GM12891 (cell line): ENCODE data around the gene LIAS.

Experiments used
- PAX5 ChIP-seq: IDR thresholded peaks from 2 replicates; pipeline ENCODE4 v1.6.1; 2011; ENCODE audit warnings: low read length, moderate library complexity, mild to moderate bottlenecking; ENCODE audit not compliant: insufficient read depth, severe bottlenecking
- POLR2A ChIP-seq: IDR thresholded peaks from 2 replicates; pipeline ENCODE4 v1.6.1; 2011; ENCODE audit warnings: low read depth, low read length, control low read depth
- POU2F2 ChIP-seq: IDR thresholded peaks from 2 replicates; pipeline ENCODE4 v1.6.1; 2011; ENCODE audit warnings: low read depth, mild to moderate bottlenecking, control low read depth, low read length, moderate library complexity
- TAF1 ChIP-seq: IDR thresholded peaks from 2 replicates; pipeline ENCODE4 v1.6.1; 2011; ENCODE audit warnings: low read depth, low read length, control low read depth

DNA sequence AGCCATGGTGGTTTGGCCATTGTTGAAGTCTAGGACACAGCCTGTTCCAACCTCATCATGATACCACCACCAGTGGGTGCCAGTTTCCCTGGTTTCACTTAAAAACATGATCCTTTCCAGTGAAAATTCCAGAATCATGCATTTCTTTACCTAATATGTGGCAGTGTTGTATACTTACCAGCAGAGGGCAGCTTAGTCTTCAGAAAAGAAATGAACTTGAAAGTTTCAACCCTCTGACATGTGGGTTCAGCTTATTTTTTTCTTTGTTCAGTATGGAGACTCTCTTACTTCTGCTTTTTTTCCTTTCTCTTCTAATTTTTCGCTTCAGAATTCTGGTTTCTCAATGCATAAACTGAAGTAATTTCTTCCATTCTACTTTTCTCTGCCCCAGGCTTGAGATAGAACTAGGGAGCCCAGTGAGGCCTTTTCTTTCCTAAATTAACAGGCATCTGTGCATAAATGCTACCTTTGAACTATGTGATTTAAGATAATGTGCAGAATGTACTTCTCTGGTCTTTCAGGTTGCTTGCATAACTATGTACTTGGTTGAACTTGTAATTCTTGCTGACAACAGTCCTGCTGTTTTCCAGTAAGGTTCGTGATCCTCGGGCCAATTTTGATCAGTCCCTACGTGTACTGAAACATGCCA lies 10.7 kb downstream of the LIAS start:
- TF ChIP-seq POU2F2 (no peak), PAX5 (no peak), POLR2A (no peak), TAF1 (no peak)
